Skeletal muscle satellite cell (primary cell): ENCODE data around the gene ACAD11.

ENCODE experiments used
- H3K27me3 ChIP-seq: 2 replicates; pipeline ENCODE4 v1.7.0; 2013; ENCODE audit warnings: low read length; ENCODE audit not compliant: control insufficient read depth, insufficient read depth
- H3K36me3 ChIP-seq: 2 replicates; pipeline ENCODE4 v1.7.0; 2013; ENCODE audit warnings: mild to moderate bottlenecking, control low read depth, low read length; ENCODE audit not compliant: insufficient read depth
- H3K4me1 ChIP-seq: 2 replicates; pipeline ENCODE4 v1.7.0; 2013; ENCODE audit warnings: low read length; ENCODE audit not compliant: control insufficient read depth, insufficient read depth
- H3K4me2 ChIP-seq: 2 replicates; pipeline ENCODE4 v1.7.0; 2013; ENCODE audit warnings: mild to moderate bottlenecking, low read length
- H3K4me3 ChIP-seq: 2 replicates; pipeline ENCODE4 v1.7.0; 2013; ENCODE audit warnings: low read length
- H3K9ac ChIP-seq: 2 replicates; pipeline ENCODE4 v1.7.0; 2013; ENCODE audit warnings: mild to moderate bottlenecking, low read depth, low read length, moderate library complexity
- H3K9me3 ChIP-seq: replicated peaks from 2 replicates; pipeline ENCODE4 v1.7.0; 2013; ENCODE audit warnings: mild to moderate bottlenecking, control low read depth, low read length

ACAD11 gene

DNA sequence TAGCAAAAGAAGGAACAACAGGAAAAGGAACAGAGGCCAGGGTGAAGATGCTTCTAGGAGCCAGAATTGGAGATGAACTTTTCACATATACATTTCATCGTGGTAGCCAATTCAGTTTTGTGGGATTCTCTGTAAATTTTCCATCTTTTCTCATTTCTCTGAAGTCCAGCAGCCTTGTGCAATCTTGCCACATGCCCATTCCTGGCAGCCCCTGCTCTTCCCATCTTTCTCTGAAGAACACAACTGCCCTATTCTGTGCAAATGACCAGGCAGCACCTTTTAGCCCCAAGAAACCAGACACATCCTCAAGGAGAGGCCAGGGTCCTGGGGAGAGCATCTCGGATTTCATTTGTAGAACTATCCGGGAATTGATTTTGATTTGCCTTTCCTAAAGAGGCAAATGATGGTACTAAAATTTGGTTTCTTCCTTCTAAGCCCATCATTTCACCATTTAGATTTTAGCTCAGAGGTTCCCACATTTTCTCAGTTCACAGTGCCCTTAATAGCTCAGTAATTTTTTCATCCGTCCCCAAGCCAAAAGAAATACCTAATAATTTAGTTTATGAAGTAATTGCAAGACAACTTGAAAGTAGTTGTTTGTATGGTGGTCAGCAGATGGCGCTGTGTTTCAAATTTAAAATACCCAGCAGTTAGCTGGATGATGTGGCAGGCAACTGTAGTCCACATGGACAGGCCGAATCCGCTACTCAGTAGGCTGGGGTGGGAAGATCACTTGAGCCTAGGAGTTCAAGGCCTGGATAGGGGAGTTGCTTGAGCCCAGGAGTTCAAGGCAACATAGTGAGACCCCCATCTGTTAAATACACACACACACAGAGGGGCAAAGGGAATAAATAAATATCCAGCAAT is 123.8 kb downstream of the ACAD11 start:
- no peak overlapping the region for H3K4me3 ChIP-seq
- no peaks in the 10 kb centered on the region for H3K9me3 ChIP-seq
- H3K27me3 ChIP-seq = no peaks in the 10 kb centered on the region
- H3K4me2 ChIP-seq = no peak overlapping the region
- H3K36me3 ChIP-seq = peaks cover 50% of the 10 kb centered on the region
- peak overlapping the region; percentile 50 for H3K9ac ChIP-seq
- H3K4me1 ChIP-seq = peaks cover 8% of the 10 kb centered on the region

DNA sequence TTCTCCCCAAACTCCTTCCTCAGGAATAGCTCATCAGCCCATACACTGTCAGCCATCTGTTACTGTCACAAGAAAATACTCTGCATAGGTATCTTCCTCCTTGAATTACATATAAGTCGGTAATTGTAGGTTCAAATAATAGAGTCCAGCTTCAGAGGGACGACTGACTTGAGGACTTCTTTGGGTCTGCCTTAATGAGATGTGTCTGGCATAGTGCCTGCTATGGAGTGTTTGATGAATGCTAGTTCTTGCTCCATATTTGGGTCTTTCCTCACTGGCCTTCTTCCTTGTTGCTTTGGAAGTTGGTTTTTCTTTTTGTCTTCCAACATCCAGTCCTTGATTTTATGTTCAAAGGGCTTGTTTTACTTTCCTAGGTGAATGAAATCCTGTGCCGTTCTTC is 129.0 kb downstream of the ACAD11 start:
- Histone ChIP-seq H3K36me3 (peaks cover 69% of the 10 kb centered on the region), H3K4me2 (no peak overlapping the region), H3K4me1 (no peaks in the 10 kb centered on the region), H3K9me3 (no peaks in the 10 kb centered on the region), H3K9ac (no peak overlapping the region), H3K27me3 (no peaks in the 10 kb centered on the region), H3K4me3 (no peak overlapping the region)

DNA sequence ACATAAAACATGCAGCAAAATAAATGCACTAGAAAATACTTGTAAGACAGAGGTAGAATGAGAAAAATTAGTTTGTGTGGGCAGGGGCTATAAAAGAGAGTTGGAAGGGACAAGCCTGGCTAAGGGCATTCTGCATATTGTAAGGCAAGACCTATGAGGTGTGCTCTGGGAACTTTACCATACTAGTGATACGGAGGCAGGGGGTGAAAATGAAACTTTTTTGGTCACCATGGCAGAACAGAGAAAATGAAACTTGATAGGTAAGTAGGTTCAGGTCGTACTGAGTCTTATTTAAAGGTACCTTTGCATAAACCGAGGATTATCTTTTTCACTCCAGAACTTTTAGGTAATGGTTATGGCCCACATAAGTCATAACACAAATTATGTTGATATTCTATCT is 137.3 kb downstream of the ACAD11 start:
- Histone ChIP-seq H3K4me2 (no peak overlapping the region), H3K4me1 (no peaks in the 10 kb centered on the region), H3K4me3 (no peak overlapping the region), H3K27me3 (no peaks in the 10 kb centered on the region), H3K36me3 (peaks cover 77% of the 10 kb centered on the region), H3K9ac (no peak overlapping the region), H3K9me3 (no peaks in the 10 kb centered on the region)

- no peak overlapping the region for H3K4me3 ChIP-seq
- peaks cover 79% of the 10 kb centered on the region for H3K36me3 ChIP-seq
These were observed 137.7 kb downstream of the ACAD11 start for GRCh38 chr3:132521901-132522300.

GRCh38 chr3:132519914-132520313 is 139.7 kb downstream of the ACAD11 start:
- Histone ChIP-seq H3K9ac (no peak overlapping the region), H3K4me2 (no peak overlapping the region), H3K36me3 (peaks cover 79% of the 10 kb centered on the region), H3K4me1 (no peaks in the 10 kb centered on the region), H3K4me3 (no peak overlapping the region), H3K9me3 (no peaks in the 10 kb centered on the region), H3K27me3 (no peaks in the 10 kb centered on the region)

More at GRCh38 chr3:132521901-132522300, 137.7 kb downstream of the ACAD11 start:
- no peak overlapping the region for H3K9ac ChIP-seq
- H3K9me3 ChIP-seq = no peaks in the 10 kb centered on the region
- no peaks in the 10 kb centered on the region for H3K27me3 ChIP-seq
- no peaks in the 10 kb centered on the region for H3K4me1 ChIP-seq
- no peak overlapping the region for H3K4me2 ChIP-seq

- H3K36me3 ChIP-seq = peaks cover 79% of the 10 kb centered on the region
These were observed 142.3 kb downstream of the ACAD11 start for GRCh38 chr3:132517311-132517710.

GRCh38 chr3:132513057-132513456 is 146.6 kb downstream of the ACAD11 start:
- Histone ChIP-seq H3K36me3 (peaks cover 90% of the 10 kb centered on the region), H3K9me3 (no peaks in the 10 kb centered on the region), H3K4me2 (no peak overlapping the region), H3K27me3 (no peaks in the 10 kb centered on the region), H3K4me1 (no peaks in the 10 kb centered on the region), H3K4me3 (no peak overlapping the region), H3K9ac (no peak overlapping the region)

More at GRCh38 chr3:132517311-132517710, 142.3 kb downstream of the ACAD11 start:
- H3K27me3 ChIP-seq = no peaks in the 10 kb centered on the region
- H3K4me3 ChIP-seq = no peak overlapping the region
- no peaks in the 10 kb centered on the region for H3K9me3 ChIP-seq
- H3K4me1 ChIP-seq = no peaks in the 10 kb centered on the region
- H3K9ac ChIP-seq = no peak overlapping the region
- H3K4me2 ChIP-seq = no peak overlapping the region

DNA sequence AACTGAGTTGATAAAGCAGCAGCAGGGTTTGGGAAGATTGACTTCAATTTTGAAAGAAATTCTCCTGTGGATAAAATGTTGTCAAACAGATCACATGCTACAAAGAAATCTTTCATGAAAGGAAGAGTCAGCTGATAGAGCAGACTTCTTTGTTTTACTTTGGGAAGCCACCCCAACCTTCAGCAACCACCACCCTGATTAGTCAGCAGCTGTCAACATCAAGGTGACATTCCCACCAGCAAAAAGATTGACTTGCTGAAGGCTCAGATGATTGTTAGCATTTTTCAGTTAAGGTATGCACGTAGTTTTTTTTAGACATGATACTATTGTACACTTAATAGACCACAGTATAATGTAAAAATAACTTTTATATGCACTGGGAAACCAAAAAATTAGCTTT is 150.1 kb downstream of the ACAD11 start:
- Histone ChIP-seq H3K27me3 (no peaks in the 10 kb centered on the region), H3K4me2 (no peak overlapping the region), H3K9ac (no peak overlapping the region), H3K9me3 (no peaks in the 10 kb centered on the region), H3K4me3 (no peak overlapping the region), H3K4me1 (no peaks in the 10 kb centered on the region), H3K36me3 (peaks cover 83% of the 10 kb centered on the region)

GRCh38 chr3:132509096-132509495 is 150.5 kb downstream of the ACAD11 start:
- Histone ChIP-seq H3K36me3 (peaks cover 83% of the 10 kb centered on the region), H3K4me2 (no peak overlapping the region), H3K4me3 (no peak overlapping the region), H3K9me3 (no peaks in the 10 kb centered on the region), H3K27me3 (no peaks in the 10 kb centered on the region), H3K4me1 (no peaks in the 10 kb centered on the region), H3K9ac (no peak overlapping the region)
